ENCODE measurements around the gene NTM. TPM values are rescaled to one million over a fixed set of nuclear protein-coding genes. Genes with fewer than 3 reads are reported as not detected.

The NTM gene
- total RNA-seq, 4 donors from 2014 or later: 1.4 to 2.8 (median 1.7) TPM

DNA sequence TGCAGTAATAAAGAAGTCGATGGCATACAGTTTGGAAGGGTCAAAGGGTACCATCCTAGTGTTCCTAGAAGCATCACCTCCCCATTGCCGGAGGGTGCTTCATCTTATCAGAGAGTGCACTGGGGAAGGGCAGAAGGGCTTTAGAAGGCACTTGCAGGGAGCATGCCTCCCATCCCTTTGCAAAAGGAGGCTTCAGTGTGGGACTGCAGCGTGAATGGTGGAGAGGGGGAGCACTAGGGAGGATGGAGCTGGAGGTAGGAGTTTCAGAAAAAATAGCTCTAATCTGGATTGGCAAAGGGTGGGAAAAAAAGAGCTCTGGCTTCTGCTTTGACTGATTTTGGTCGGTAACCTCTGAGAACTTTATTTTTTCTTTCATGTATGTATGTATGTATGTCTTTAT, 5.0 kb downstream of the NTM start:
- no peak overlapping the region for H3K27ac ChIP-seq
- H3K4me1 ChIP-seq: no peaks in the 10 kb centered on the region
- peaks cover 0 to 8% of the 10 kb centered on the region in 2 donors for H3K27me3 ChIP-seq
- no peaks in the 10 kb centered on the region for H3K9me3 ChIP-seq
- H3K4me3 ChIP-seq: no peak overlapping the region
- H3K36me3 ChIP-seq: no peaks in the 10 kb centered on the region
- TF ChIP-seq, protein P1, sequence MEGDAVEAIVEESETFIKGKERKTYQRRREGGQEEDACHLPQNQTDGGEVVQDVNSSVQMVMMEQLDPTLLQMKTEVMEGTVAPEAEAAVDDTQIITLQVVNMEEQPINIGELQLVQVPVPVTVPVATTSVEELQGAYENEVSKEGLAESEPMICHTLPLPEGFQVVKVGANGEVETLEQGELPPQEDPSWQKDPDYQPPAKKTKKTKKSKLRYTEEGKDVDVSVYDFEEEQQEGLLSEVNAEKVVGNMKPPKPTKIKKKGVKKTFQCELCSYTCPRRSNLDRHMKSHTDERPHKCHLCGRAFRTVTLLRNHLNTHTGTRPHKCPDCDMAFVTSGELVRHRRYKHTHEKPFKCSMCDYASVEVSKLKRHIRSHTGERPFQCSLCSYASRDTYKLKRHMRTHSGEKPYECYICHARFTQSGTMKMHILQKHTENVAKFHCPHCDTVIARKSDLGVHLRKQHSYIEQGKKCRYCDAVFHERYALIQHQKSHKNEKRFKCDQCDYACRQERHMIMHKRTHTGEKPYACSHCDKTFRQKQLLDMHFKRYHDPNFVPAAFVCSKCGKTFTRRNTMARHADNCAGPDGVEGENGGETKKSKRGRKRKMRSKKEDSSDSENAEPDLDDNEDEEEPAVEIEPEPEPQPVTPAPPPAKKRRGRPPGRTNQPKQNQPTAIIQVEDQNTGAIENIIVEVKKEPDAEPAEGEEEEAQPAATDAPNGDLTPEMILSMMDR (IDR thresholded peaks at IDR 0.05): no peak
- TF ChIP-seq POLR2A (IDR thresholded peaks at IDR 0.05): no peak
- DNase-seq: no peak

DNA sequence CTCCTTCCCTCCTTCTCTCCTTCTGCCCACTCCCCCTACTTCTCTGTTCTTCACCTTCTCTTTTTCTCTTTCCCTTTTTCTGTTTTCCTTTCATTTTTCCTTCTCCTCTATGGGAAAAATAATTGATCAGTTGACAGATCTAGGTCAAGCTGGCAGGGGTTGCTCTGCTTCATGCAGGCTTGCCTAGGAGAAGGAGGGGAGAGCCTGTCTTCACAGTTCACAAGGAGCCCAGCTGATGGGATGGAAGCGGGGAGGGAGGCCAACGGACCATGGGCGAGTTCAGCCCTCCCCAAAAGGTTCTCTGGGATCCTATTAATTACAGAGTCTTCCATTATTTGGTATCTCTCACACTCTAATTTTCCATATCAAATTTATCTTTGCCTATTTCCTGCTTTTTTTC, 5.5 kb downstream of the NTM start:
- Histone ChIP-seq H3K4me3 (no peak overlapping the region), H3K27me3 (peaks cover 0 to 8% of the 10 kb centered on the region in 2 donors), H3K4me1 (no peaks in the 10 kb centered on the region), H3K27ac (no peak overlapping the region), H3K36me3 (no peaks in the 10 kb centered on the region), H3K9me3 (no peaks in the 10 kb centered on the region)
- TF ChIP-seq, protein P1 (IDR thresholded peaks at IDR 0.05): no peak
- TF ChIP-seq POLR2A (IDR thresholded peaks at IDR 0.05): no peak
- DNase-seq: no peak

DNA sequence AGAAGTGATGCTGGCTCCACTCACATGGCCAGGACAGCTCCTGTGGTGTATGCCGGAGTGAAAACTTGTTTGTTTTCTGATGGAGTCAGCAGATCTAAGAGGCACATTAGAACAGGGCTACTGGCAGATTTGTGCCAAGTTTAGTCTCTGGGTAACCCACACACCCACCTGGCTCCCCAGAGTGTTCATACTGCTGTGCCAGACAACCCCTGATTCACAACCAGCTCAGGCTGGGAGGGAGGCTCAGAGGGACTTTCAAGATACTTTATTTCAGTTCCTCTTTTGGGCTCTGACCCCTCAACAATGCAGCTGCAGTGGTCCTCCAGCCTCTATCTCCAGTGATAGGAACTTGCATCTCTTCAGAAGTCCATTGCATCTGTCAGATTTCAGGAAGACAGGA, 8.5 kb downstream of the NTM start:
- no peaks in the 10 kb centered on the region for H3K4me1 ChIP-seq
- no peaks in the 10 kb centered on the region for H3K9me3 ChIP-seq
- no peak for TF ChIP-seq POLR2A (IDR thresholded peaks at IDR 0.05)
- TF ChIP-seq, protein P1 (IDR thresholded peaks at IDR 0.05): no peak
- no peak overlapping the region for H3K4me3 ChIP-seq
- no peaks in the 10 kb centered on the region for H3K36me3 ChIP-seq
- no peaks in the 10 kb centered on the region for H3K27me3 ChIP-seq
- DNase-seq: no peak
- no peak overlapping the region for H3K27ac ChIP-seq

DNA sequence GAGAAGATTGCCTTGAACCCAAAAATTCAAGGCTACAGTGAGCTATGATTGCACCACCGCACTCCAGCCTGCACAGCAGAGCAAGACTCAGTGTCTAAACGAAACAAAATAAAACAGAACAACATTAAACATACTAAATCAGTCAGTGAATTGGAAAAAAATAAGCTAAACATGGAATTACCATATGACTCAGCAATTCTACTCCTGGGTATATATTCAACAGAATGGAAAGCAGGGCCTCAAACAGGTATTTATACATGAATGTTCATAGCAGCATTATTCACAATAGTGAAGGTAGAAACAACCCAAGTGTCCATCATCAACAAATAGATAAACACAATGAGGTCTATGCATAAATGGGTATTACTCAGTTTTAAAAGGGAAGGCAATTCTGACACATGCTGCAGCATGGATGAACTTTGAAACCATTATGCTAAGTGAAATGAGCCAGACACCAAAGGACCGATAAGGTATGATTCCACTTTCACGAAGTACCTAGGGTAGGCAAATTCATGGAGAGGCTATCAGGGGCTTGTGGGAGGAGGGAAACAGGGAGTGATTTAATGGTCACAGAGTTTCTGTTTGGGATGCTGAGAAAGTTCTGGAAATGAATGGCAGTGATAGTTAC, 15.5 kb downstream of the NTM start:
- no peak overlapping the region for H3K27ac ChIP-seq
- H3K9me3 ChIP-seq: no peaks in the 10 kb centered on the region
- no peak overlapping the region for H3K4me3 ChIP-seq
- no peaks in the 10 kb centered on the region for H3K4me1 ChIP-seq
- H3K27me3 ChIP-seq: no peaks in the 10 kb centered on the region
- DNase-seq: no peak
- TF ChIP-seq POLR2A (IDR thresholded peaks at IDR 0.05): no peak
- TF ChIP-seq, protein P1 (IDR thresholded peaks at IDR 0.05): no peak
- no peaks in the 10 kb centered on the region for H3K36me3 ChIP-seq

DNA sequence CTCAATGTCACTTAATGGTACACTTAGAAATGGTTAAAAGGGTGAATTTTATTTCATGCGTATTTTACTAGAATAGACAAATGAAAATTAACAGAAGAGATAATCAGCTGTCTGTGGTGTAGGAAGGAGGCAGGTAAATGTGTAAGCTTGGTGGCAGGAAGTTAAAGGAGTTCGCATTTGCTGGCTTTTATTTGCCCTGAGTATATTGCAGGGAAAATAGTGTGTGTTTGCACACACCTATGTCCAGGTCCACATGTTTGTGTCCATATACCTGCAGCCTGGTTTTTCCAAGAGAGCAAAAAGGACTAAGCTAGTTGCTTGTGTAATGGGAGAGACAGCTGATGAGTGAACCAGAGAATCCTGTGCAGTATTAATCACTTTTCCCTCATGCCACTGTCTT, 16.0 kb downstream of the NTM start:
- H3K4me3 ChIP-seq: no peak overlapping the region
- TF ChIP-seq, protein P1 (IDR thresholded peaks at IDR 0.05): no peak
- TF ChIP-seq POLR2A (IDR thresholded peaks at IDR 0.05): no peak
- no peaks in the 10 kb centered on the region for H3K4me1 ChIP-seq
- no peaks in the 10 kb centered on the region for H3K27me3 ChIP-seq
- H3K27ac ChIP-seq: no peak overlapping the region
- no peak for DNase-seq
- H3K9me3 ChIP-seq: no peaks in the 10 kb centered on the region
- no peaks in the 10 kb centered on the region for H3K36me3 ChIP-seq

DNA sequence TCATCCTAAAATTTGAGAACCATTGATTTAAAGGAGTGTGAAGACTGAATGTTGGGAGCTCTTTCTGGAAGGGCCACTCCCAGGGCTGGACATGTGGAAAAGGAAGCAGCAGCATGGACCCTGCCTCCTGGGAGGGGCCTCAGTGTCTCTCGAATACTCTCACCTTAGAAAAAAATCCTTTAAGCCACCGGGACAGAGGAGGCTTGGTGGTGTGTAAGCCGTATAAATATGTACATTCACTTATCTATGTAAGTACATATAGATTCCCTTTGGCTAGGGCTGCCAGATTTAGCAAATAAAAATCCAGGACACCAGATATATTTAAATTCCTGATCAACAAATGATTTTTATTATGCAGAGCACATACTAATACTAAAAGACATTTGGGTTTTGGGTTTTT, 17.6 kb downstream of the NTM start:
- TF ChIP-seq, protein P1 (IDR thresholded peaks at IDR 0.05): no peak
- no peak for TF ChIP-seq POLR2A (IDR thresholded peaks at IDR 0.05)
- no peaks in the 10 kb centered on the region for H3K4me1 ChIP-seq

More for the DNA sequence above, 17.6 kb downstream of the NTM start:
- no peak overlapping the region for H3K27ac ChIP-seq
- DNase-seq: no peak
- H3K4me3 ChIP-seq: no peak overlapping the region
- H3K27me3 ChIP-seq: no peaks in the 10 kb centered on the region
- H3K36me3 ChIP-seq: no peaks in the 10 kb centered on the region
- no peaks in the 10 kb centered on the region for H3K9me3 ChIP-seq

Measured in Peyer's patch (tissue), 4 donors.